Measurements from ENCODE around the gene NEUROD1. TPM values are rescaled to one million over a fixed set of nuclear protein-coding genes. Genes with fewer than 3 reads are reported as not detected.

Gene NEUROD1
- total RNA-seq, 1 donor from 2014 or later, result not detected

GRCh38 chr2:181649436-181649979, 30.8 kb downstream of the NEUROD1 start:
- peaks cover 11% of the 10 kb centered on the region for H3K9me3 Mint-ChIP-seq (ENCODE audit: low read depth)
- no peaks in the 10 kb centered on the region for H3K4me1 Mint-ChIP-seq (ENCODE audit: low read depth)
- DNase-seq (ENCODE audit: low spot score), result no peak
- no peaks in the 10 kb centered on the region for H3K36me3 Mint-ChIP-seq (ENCODE audit: low read depth)
- peaks cover 52% of the 10 kb centered on the region for H3K27me3 Mint-ChIP-seq (ENCODE audit: low read depth)
- H3K4me3 Mint-ChIP-seq (ENCODE audit: unreplicated experiment), result no peak overlapping the region
- no peak for TF ChIP-seq CTCF (IDR thresholded peaks at IDR 0.05)
- H3K27ac Mint-ChIP-seq (ENCODE audit: unreplicated experiment), result no peak overlapping the region

- H3K4me3 Mint-ChIP-seq (ENCODE audit: unreplicated experiment), result no peak overlapping the region
- H3K27me3 Mint-ChIP-seq (ENCODE audit: low read depth), result peaks cover 54% of the 10 kb centered on the region
- H3K9me3 Mint-ChIP-seq (ENCODE audit: low read depth), result peaks cover 11% of the 10 kb centered on the region
Observed at GRCh38 chr2:181648478-181649155, 31.7 kb downstream of the NEUROD1 start.

GRCh38 chr2:181646415-181646987, 33.8 kb downstream of the NEUROD1 start:
- Mint-ChIP-seq H3K36me3 (ENCODE audit: low read depth) (no peaks in the 10 kb centered on the region), H3K4me3 (ENCODE audit: unreplicated experiment) (no peak overlapping the region), H3K27me3 (ENCODE audit: low read depth) (peaks cover 46% of the 10 kb centered on the region), H3K4me1 (ENCODE audit: low read depth) (no peaks in the 10 kb centered on the region), H3K27ac (ENCODE audit: unreplicated experiment) (no peak overlapping the region), H3K9me3 (ENCODE audit: low read depth) (peaks cover 11% of the 10 kb centered on the region)
- no peak for DNase-seq (ENCODE audit: low spot score)
- TF ChIP-seq CTCF (IDR thresholded peaks at IDR 0.05), result no peak

More at GRCh38 chr2:181648478-181649155, 31.7 kb downstream of the NEUROD1 start:
- Mint-ChIP-seq H3K4me1 (ENCODE audit: low read depth) (no peaks in the 10 kb centered on the region), H3K36me3 (ENCODE audit: low read depth) (no peaks in the 10 kb centered on the region), H3K27ac (ENCODE audit: unreplicated experiment) (no peak overlapping the region)
- no peak for TF ChIP-seq CTCF (IDR thresholded peaks at IDR 0.05)
- DNase-seq (ENCODE audit: low spot score), result no peak

- Mint-ChIP-seq H3K4me1 (ENCODE audit: low read depth) (no peaks in the 10 kb centered on the region), H3K9me3 (ENCODE audit: low read depth) (peaks cover 8% of the 10 kb centered on the region), H3K27ac (ENCODE audit: unreplicated experiment) (no peak overlapping the region), H3K36me3 (ENCODE audit: low read depth) (no peaks in the 10 kb centered on the region), H3K27me3 (ENCODE audit: low read depth) (peaks cover 34% of the 10 kb centered on the region), H3K4me3 (ENCODE audit: unreplicated experiment) (no peak overlapping the region)
- no peak for TF ChIP-seq CTCF (IDR thresholded peaks at IDR 0.05)
- DNase-seq (ENCODE audit: low spot score), result no peak
Observed at GRCh38 chr2:181643151-181643550, 37.2 kb downstream of the NEUROD1 start.

- Mint-ChIP-seq H3K4me3 (ENCODE audit: unreplicated experiment) (no peak overlapping the region), H3K9me3 (ENCODE audit: low read depth) (no peaks in the 10 kb centered on the region), H3K4me1 (ENCODE audit: low read depth) (no peaks in the 10 kb centered on the region), H3K27ac (ENCODE audit: unreplicated experiment) (no peak overlapping the region), H3K27me3 (ENCODE audit: low read depth) (peaks cover 26% of the 10 kb centered on the region), H3K36me3 (ENCODE audit: low read depth) (no peaks in the 10 kb centered on the region)
- no peak for DNase-seq (ENCODE audit: low spot score)
- TF ChIP-seq CTCF (IDR thresholded peaks at IDR 0.05), result no peak
Observed at GRCh38 chr2:181642086-181642485, 38.2 kb downstream of the NEUROD1 start.
